ENCODE data around the gene GRIN2B. TPM values are rescaled to one million over a fixed set of nuclear protein-coding genes. Genes with fewer than 3 reads are reported as not detected.
A peak's percentile ranks its signal among the peaks of the same experiment; 100 is the strongest.

Gene GRIN2B
- total and polyA plus RNA-seq, 2 of the 13 experiments (the other 11 are each of a cell fraction or from before 2014, with no cell fraction given) = 0.05 to 0.13 TPM

DNA sequence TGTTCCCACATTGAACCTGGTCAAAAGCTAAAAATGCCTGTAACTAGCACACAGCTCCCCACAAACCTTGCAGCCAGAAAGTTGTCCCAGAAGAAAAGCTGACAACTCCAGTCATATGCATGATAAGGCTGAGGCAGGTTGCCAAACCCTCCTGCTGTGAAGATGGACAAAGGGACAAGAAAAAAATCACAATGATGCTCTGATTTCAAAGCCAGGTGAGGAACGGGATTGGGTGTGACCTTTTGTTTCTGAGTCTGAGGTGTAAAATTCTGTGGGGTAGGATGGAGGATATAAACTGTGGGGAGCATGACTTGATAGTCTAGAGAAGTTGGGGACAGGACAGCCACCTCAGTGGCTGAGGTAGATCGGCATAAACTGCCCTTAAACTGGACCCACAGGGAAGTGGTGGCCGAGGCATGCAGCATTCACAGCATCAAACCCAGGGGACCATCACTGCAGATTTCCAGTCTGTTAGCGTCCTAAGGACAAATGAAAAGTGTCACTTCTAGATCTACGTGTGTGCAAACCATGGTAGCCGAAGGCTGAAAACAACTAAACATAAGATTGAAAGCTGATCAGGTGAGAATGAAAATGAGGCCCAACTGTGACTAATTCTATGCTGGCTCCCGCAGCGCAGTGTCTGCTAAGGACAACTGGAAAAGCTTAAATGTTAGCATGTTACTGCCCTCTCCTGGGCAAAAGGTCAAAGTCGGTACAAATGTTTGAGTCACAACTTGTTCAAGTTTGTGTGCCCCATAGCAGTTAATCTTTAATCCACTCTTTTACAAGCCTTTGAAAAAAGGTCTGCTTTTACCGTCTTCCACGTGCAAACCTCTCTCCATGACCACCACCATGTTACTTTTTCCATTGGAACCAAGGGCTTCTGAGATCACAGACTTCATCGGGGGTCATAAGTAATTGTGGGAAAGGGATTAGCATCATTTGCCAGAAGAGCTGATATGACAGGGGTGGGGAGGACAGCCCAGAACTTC is 39.8 kb downstream of the GRIN2B start (continued):
- no peak for TF ChIP-seq HES4 (CRISPR knock-in tag; IDR thresholded peaks at IDR 0.05; ENCODE audit: borderline replicate concordance)
- 0 out of 2 replicates have a peak, but pooled peaks have one; percentile 29 for TF ChIP-seq ZMYM4 (CRISPR knock-in tag; IDR thresholded peaks at IDR 0.05)
- TF ChIP-seq, protein P1, sequence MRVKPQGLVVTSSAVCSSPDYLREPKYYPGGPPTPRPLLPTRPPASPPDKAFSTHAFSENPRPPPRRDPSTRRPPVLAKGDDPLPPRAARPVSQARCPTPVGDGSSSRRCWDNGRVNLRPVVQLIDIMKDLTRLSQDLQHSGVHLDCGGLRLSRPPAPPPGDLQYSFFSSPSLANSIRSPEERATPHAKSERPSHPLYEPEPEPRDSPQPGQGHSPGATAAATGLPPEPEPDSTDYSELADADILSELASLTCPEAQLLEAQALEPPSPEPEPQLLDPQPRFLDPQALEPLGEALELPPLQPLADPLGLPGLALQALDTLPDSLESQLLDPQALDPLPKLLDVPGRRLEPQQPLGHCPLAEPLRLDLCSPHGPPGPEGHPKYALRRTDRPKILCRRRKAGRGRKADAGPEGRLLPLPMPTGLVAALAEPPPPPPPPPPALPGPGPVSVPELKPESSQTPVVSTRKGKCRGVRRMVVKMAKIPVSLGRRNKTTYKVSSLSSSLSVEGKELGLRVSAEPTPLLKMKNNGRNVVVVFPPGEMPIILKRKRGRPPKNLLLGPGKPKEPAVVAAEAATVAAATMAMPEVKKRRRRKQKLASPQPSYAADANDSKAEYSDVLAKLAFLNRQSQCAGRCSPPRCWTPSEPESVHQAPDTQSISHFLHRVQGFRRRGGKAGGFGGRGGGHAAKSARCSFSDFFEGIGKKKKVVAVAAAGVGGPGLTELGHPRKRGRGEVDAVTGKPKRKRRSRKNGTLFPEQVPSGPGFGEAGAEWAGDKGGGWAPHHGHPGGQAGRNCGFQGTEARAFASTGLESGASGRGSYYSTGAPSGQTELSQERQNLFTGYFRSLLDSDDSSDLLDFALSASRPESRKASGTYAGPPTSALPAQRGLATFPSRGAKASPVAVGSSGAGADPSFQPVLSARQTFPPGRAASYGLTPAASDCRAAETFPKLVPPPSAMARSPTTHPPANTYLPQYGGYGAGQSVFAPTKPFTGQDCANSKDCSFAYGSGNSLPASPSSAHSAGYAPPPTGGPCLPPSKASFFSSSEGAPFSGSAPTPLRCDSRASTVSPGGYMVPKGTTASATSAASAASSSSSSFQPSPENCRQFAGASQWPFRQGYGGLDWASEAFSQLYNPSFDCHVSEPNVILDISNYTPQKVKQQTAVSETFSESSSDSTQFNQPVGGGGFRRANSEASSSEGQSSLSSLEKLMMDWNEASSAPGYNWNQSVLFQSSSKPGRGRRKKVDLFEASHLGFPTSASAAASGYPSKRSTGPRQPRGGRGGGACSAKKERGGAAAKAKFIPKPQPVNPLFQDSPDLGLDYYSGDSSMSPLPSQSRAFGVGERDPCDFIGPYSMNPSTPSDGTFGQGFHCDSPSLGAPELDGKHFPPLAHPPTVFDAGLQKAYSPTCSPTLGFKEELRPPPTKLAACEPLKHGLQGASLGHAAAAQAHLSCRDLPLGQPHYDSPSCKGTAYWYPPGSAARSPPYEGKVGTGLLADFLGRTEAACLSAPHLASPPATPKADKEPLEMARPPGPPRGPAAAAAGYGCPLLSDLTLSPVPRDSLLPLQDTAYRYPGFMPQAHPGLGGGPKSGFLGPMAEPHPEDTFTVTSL (CRISPR knock-in tag; IDR thresholded peaks at IDR 0.05; ENCODE audit: borderline replicate concordance) = no peak
- TF ChIP-seq FOXK1 (CRISPR knock-in tag; IDR thresholded peaks at IDR 0.05; ENCODE audit: borderline replicate concordance, low read depth) = 0 out of 2 replicates have a peak, but pooled peaks have one; percentile 35
- no peak for TF ChIP-seq REPIN1 (CRISPR knock-in tag; IDR thresholded peaks at IDR 0.05; ENCODE audit: borderline replicate concordance, low read depth)
- TF ChIP-seq, protein P2, sequence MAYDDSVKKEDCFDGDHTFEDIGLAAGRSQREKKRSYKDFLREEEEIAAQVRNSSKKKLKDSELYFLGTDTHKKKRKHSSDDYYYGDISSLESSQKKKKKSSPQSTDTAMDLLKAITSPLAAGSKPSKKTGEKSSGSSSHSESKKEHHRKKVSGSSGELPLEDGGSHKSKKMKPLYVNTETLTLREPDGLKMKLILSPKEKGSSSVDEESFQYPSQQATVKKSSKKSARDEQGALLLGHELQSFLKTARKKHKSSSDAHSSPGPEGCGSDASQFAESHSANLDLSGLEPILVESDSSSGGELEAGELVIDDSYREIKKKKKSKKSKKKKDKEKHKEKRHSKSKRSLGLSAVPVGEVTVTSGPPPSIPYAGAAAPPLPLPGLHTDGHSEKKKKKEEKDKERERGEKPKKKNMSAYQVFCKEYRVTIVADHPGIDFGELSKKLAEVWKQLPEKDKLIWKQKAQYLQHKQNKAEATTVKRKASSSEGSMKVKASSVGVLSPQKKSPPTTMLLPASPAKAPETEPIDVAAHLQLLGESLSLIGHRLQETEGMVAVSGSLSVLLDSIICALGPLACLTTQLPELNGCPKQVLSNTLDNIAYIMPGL (CRISPR knock-in tag; IDR thresholded peaks at IDR 0.05; ENCODE audit: borderline replicate concordance in 1 of 2, low read depth in 1 of 2) = peak in 1 of 2 experiments; percentile 42; a peak in 1 of 4 replicates
- TF ChIP-seq GATAD2A (CRISPR knock-in tag; IDR thresholded peaks at IDR 0.05) = 0 out of 2 replicates have a peak, but pooled peaks have one; percentile 25
- TF ChIP-seq, protein P3, sequence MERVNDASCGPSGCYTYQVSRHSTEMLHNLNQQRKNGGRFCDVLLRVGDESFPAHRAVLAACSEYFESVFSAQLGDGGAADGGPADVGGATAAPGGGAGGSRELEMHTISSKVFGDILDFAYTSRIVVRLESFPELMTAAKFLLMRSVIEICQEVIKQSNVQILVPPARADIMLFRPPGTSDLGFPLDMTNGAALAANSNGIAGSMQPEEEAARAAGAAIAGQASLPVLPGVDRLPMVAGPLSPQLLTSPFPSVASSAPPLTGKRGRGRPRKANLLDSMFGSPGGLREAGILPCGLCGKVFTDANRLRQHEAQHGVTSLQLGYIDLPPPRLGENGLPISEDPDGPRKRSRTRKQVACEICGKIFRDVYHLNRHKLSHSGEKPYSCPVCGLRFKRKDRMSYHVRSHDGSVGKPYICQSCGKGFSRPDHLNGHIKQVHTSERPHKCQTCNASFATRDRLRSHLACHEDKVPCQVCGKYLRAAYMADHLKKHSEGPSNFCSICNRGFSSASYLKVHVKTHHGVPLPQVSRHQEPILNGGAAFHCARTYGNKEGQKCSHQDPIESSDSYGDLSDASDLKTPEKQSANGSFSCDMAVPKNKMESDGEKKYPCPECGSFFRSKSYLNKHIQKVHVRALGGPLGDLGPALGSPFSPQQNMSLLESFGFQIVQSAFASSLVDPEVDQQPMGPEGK (CRISPR knock-in tag; IDR thresholded peaks at IDR 0.05) = no peak
- TF ChIP-seq, protein P4, sequence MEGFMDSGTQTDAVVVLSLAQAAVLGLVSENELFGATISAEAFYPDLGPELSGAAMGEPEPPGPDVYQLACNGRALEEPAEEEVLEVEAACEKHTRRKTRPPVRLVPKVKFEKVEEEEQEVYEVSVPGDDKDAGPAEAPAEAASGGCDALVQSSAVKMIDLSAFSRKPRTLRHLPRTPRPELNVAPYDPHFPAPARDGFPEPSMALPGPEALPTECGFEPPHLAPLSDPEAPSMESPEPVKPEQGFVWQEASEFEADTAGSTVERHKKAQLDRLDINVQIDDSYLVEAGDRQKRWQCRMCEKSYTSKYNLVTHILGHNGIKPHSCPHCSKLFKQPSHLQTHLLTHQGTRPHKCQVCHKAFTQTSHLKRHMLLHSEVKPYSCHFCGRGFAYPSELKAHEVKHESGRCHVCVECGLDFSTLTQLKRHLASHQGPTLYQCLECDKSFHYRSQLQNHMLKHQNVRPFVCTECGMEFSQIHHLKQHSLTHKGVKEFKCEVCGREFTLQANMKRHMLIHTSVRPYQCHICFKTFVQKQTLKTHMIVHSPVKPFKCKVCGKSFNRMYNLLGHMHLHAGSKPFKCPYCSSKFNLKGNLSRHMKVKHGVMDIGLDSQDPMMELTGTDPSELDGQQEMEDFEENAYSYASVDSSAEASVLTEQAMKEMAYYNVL (CRISPR knock-in tag; IDR thresholded peaks at IDR 0.05; ENCODE audit: borderline replicate concordance) = no peak
- TF ChIP-seq LCORL (IDR thresholded peaks at IDR 0.05) = no peak
- TF ChIP-seq LCORL (CRISPR knock-in tag; IDR thresholded peaks at IDR 0.05) = 0 out of 2 replicates have a peak, but pooled peaks have one; percentile 24
- TF ChIP-seq, protein P5, sequence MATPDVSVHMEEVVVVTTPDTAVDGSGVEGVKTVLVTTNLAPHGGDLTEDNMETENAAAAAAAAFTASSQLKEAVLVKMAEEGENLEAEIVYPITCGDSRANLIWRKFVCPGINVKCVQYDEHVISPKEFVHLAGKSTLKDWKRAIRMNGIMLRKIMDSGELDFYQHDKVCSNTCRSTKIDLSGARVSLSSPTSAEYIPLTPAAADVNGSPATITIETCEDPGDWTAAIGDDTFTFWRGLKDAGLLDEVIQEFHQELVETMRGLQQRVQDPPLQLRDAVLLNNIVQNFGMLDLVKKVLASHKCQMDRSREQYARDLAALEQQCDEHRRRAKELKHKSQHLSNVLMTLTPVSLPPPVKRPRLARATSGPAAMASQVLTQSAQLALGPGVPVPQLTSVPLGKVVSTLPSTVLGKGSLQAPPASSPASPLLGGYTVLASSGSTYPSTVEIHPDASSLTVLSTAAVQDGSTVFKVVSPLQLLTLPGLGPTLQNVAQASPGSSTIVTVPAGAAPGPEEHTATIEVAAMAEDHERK (CRISPR knock-in tag; IDR thresholded peaks at IDR 0.05; ENCODE audit: low read depth) = no peak
- TF ChIP-seq ZNF772 (CRISPR knock-in tag; IDR thresholded peaks at IDR 0.05) = no peak

All from HepG2 (cell line).